Skeletal muscle tissue (tissue), 4 donors: ENCODE measurements around the gene AXIN1. TPM values are rescaled to one million over a fixed set of nuclear protein-coding genes. Genes with fewer than 3 reads are reported as not detected.
"Not testable (repeated sequence)": the region's sequence is repeated elsewhere in the genome, so short reads cannot be mapped to it uniquely, and the experiment has no call there.

Experiments used
- H3K27ac ChIP-seq: one replicate; pipeline ENCODE4 v1.7.0; 2013; ENCODE audit warnings: mild to moderate bottlenecking, low read depth, low read length, inconsistent platforms
- H3K27me3 ChIP-seq, 3 donors: one replicate each; pipeline ENCODE4 v1.7.0; 2013; ENCODE audit warnings: low read length in 3 of 3; ENCODE audit not compliant: control insufficient read depth in 3 of 3, insufficient read depth in 3 of 3
- H3K36me3 ChIP-seq, 3 donors: one replicate each; pipeline ENCODE4 v1.7.0; 2013; ENCODE audit warnings: low read length in 3 of 3; ENCODE audit not compliant: control insufficient read depth in 3 of 3, insufficient read depth in 3 of 3
- H3K4me1 ChIP-seq, 3 donors: one replicate each; pipeline ENCODE4 v1.7.0; 2013; ENCODE audit warnings: low read length in 3 of 3, mild to moderate bottlenecking in 3 of 3; ENCODE audit not compliant: control insufficient read depth in 3 of 3, insufficient read depth in 3 of 3
- H3K4me3 ChIP-seq, 3 donors: one replicate each; pipeline ENCODE4 v1.7.0; 2013; ENCODE audit warnings: low read length in 3 of 3
- H3K9ac ChIP-seq, 3 donors: one replicate each; pipeline ENCODE4 v1.7.0; 2013; ENCODE audit warnings: low read length in 3 of 3, mild to moderate bottlenecking in 3 of 3, moderate library complexity in 2 of 3, low read depth in 1 of 3
- H3K9me3 ChIP-seq, 3 donors: one replicate each; pipeline ENCODE4 v1.7.0; 2013; ENCODE audit warnings: low read length in 3 of 3; ENCODE audit not compliant: control insufficient read depth in 3 of 3
- total RNA-seq: library from RNA; depleted of rRNA; stranded (reverse); fragments of >200 nt; gene quantifications from one replicate; pipeline ENCODE4 v1.2.3, GENCODE V29; 2014
- donor health status: Osteomylitis.

AXIN1 gene
- total RNA-seq, 1 donor from 2014 or later: 8.9 TPM

- Histone ChIP-seq H3K4me3 (peak within 1 kb of the TSS; percentile 43 to 68 (median 52)), H3K9me3 (no peaks in the 10 kb centered on the region), H3K27ac (no peak within 1 kb of the TSS), H3K36me3 (no peaks in the 10 kb centered on the region), H3K9ac (peak within 1 kb of the TSS in 2 of 3 donors; percentile 14 to 50), H3K4me1 (peaks cover 10 to 14% (median 11%) of the 10 kb centered on the region in 3 donors), H3K27me3 (peaks cover 21 to 31% (median 29%) of the 10 kb centered on the region in 3 donors)
Measured at GRCh38 chr16:275786-276232, 76.7 kb downstream of the AXIN1 start, which contains the start of gene RGS11. RGS11 (minus strand) TSS chr16:275944; CDS start chr16:275911, 33 bp downstream.

GRCh38 chr16:275041-275641 lies 77.4 kb downstream of the AXIN1 start:
- Histone ChIP-seq H3K9ac (peak overlapping the region in 2 of 3 donors; percentile 14 to 50), H3K27ac (no peak overlapping the region), H3K4me1 (peaks cover 10 to 12% (median 11%) of the 10 kb centered on the region in 3 donors), H3K4me3 (peak overlapping the region; percentile 43 to 68 (median 52)), H3K27me3 (peaks cover 24 to 29% (median 29%) of the 10 kb centered on the region in 3 donors), H3K36me3 (no peaks in the 10 kb centered on the region), H3K9me3 (no peaks in the 10 kb centered on the region)

- Histone ChIP-seq H3K4me1 (peaks cover 8 to 10% (median 8%) of the 10 kb centered on the region in 3 donors), H3K27ac (no peak overlapping the region), H3K9ac (no peak overlapping the region), H3K36me3 (no peaks in the 10 kb centered on the region), H3K9me3 (no peaks in the 10 kb centered on the region), H3K4me3 (no peak overlapping the region), H3K27me3 (peaks cover 24 to 25% (median 25%) of the 10 kb centered on the region in 3 donors)
Measured at GRCh38 chr16:273547-274421, 78.7 kb downstream of the AXIN1 start.

- no peaks in the 10 kb centered on the region for H3K36me3 ChIP-seq
- H3K9ac ChIP-seq: no peak overlapping the region
- no peak overlapping the region for H3K27ac ChIP-seq
- H3K27me3 ChIP-seq: peaks cover 22 to 25% (median 24%) of the 10 kb centered on the region in 3 donors
- H3K4me1 ChIP-seq: peaks cover 6 to 10% (median 8%) of the 10 kb centered on the region in 3 donors
- no peaks in the 10 kb centered on the region for H3K9me3 ChIP-seq
- no peak overlapping the region for H3K4me3 ChIP-seq
Measured at GRCh38 chr16:272633-273546, 79.6 kb downstream of the AXIN1 start.

- Histone ChIP-seq H3K27ac (no peak overlapping the region), H3K9ac (no peak overlapping the region), H3K9me3 (no peaks in the 10 kb centered on the region), H3K4me3 (no peak overlapping the region), H3K4me1 (peaks cover 7 to 11% (median 11%) of the 10 kb centered on the region in 3 donors), H3K27me3 (peaks cover 16 to 19% (median 18%) of the 10 kb centered on the region in 3 donors), H3K36me3 (peaks cover 0 to 7% (median 0%) of the 10 kb centered on the region in 3 donors)
Measured at GRCh38 chr16:270381-271255, 81.9 kb downstream of the AXIN1 start.

- no peak overlapping the region for H3K27ac ChIP-seq
- no peaks in the 10 kb centered on the region for H3K9me3 ChIP-seq
Measured at GRCh38 chr16:269061-269796, 83.3 kb downstream of the AXIN1 start.

GRCh38 chr16:268141-269053 lies 84.1 kb downstream of the AXIN1 start:
- Histone ChIP-seq H3K9ac (no peak overlapping the region), H3K36me3 (peaks cover 15 to 27% (median 19%) of the 10 kb centered on the region in 3 donors), H3K9me3 (no peaks in the 10 kb centered on the region), H3K27ac (no peak overlapping the region), H3K4me1 (peaks cover 3 to 9% (median 8%) of the 10 kb centered on the region in 3 donors), H3K27me3 (peaks cover 3 to 7% (median 4%) of the 10 kb centered on the region in 3 donors), H3K4me3 (no peak overlapping the region)

More at GRCh38 chr16:269061-269796, 83.3 kb downstream of the AXIN1 start:
- H3K4me1 ChIP-seq: peaks cover 3 to 9% (median 8%) of the 10 kb centered on the region in 3 donors
- H3K4me3 ChIP-seq: no peak overlapping the region
- peaks cover 10 to 18% (median 11%) of the 10 kb centered on the region in 3 donors for H3K36me3 ChIP-seq
- H3K9ac ChIP-seq: no peak overlapping the region
- H3K27me3 ChIP-seq: peaks cover 5 to 10% (median 8%) of the 10 kb centered on the region in 3 donors

- not testable (repeated sequence) for H3K9ac ChIP-seq, H3K27ac ChIP-seq, H3K9me3 ChIP-seq, H3K4me1 ChIP-seq, H3K4me3 ChIP-seq, H3K27me3 ChIP-seq
- peaks cover 20 to 32% (median 24%) of the 10 kb centered on the region in 3 donors for H3K36me3 ChIP-seq
Measured at GRCh38 chr16:267562-267961, 85.0 kb downstream of the AXIN1 start.
